ENCODE data around the gene CFAP20DC.
"Not testable (repeated sequence)": the region's sequence is repeated elsewhere in the genome, so short reads cannot be mapped to it uniquely, and the experiment has no call there.

The CFAP20DC gene

DNA sequence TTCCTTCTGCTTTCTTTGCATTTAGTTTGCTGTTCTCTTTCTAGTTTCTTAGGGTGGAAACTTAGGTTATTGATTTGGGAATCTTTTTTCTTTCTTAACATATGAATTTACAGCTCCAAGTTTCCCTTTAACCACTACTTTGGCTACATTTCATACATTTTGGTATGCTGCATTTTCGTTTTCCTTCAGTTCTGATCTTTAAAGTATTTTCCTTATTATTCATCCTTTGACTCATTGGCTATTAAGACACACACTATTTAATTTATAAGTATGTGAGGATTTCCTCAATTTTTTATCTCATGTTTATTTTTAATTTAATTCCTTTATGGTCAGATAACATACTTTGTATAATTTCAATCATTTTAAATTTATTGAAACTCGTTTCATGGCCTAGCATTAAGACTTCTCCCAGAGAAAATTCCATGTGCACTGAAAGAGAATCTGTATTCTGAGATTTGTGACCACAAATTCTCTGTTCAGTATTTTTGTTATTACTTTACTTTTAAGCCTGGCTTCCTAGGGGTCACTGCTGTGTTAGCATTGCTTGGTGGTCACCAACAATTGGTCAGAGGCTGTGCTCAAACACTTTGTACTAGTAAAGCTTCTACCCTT lies 87.7 kb downstream of the CFAP20DC start:
- no peak for DNase-seq

DNA sequence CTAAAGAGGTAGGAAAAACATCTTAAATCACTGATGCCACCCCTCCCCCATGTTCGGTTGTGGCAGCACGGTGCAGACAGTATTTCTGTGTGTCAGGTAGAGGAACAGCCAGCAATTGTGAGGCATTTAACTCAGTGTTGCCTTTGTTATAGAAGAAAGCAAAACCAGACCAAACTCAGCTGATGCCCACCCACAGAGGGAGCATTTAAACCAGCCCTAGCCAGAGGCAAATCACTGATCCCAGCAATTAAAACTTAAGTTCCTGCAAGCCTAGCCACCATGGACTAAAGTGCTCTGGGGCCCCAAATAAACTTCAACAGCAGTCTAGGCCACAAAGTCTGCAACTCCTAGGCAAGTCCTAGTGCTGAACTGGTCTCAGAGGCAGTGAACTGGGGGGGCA lies 94.5 kb downstream of the CFAP20DC start:
- DNase-seq: no peak

- no peak for DNase-seq
These were observed 96.5 kb downstream of the CFAP20DC start for GRCh38 chr3:58953288-58953687.

DNA sequence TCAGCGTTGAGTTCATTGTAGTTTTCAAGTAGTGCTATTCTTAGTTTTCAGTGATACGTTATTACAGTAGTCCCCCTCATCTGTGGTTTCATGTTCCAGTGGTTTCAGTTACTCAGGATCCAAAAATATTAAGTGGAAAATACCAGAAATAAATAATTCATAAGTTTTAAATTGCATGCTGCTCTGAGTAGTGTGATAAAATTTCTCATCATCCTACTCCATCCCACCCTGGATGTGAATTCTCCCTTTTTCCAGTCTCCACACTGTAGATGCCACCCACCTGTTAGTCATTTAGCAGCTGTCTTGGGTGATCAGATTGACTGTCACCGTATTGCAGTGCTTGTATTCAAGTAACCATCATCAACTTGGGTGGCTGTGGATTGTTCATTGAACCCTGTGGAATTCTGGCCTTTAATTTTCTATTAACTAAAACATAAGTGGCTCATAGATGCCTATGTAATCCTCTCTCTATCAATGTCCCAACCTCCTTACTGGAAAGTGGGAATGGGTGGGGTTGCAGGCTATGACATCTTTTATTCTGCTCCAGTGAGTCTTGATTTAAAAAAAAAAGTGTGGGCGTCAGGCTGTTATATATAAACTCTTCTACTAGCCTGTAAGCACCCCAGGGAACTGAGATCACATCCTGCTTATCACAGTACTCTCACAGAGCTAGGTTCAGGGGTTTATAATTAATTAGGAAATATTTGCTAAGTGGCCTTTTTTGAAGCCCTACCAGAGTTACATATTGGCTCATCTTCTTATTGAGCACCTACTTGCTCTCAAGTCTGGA lies 97.5 kb downstream of the CFAP20DC start:
- DNase-seq: no peak

DNA sequence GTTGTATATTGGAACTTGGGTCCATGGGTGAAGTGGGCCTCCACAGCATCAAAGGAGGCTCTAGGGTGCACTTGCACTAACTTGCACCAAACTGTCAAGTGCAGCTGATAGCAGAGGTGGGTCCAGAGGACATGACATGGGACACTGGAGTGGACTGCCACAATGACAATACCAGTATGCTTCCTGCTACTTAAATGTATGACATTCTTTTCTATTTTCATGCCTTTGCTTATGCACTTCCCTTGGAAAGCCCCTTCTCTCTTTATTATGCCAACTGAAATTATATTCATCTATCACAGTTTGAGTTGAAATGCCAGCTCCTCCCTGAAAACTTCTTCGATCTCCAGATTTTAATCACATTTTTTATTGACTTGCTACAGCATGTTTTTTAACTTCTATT lies 101.8 kb downstream of the CFAP20DC start:
- DNase-seq: no peak

- DNase-seq: no peak
These were observed 103.0 kb downstream of the CFAP20DC start for GRCh38 chr3:58946875-58947274.

DNA sequence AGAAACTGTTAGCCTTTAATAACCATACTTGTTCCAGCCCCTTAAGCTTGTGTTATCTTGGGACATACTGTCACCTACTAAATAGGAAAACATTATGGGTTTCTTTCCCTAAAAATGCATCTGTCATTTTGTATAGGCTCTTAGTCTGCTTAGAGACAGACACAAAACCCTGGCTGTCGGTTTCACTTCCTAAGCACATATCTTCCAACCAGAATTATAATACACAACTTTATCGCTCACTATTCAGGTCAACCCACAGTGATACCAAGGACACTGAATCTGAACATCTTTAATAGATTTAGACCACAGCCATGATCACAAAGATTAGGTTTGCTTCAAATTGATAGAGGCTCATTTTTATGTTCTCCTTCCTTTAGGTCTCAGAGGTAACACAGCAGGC lies 111.8 kb downstream of the CFAP20DC start:
- DNase-seq: no peak

- no peak for DNase-seq
These were observed 125.2 kb downstream of the CFAP20DC start for GRCh38 chr3:58924578-58924977.

- DNase-seq: no peak
These were observed 149.4 kb downstream of the CFAP20DC start for GRCh38 chr3:58900386-58900785.

- no peak for DNase-seq
These were observed 149.9 kb downstream of the CFAP20DC start for GRCh38 chr3:58899953-58900298.

DNA sequence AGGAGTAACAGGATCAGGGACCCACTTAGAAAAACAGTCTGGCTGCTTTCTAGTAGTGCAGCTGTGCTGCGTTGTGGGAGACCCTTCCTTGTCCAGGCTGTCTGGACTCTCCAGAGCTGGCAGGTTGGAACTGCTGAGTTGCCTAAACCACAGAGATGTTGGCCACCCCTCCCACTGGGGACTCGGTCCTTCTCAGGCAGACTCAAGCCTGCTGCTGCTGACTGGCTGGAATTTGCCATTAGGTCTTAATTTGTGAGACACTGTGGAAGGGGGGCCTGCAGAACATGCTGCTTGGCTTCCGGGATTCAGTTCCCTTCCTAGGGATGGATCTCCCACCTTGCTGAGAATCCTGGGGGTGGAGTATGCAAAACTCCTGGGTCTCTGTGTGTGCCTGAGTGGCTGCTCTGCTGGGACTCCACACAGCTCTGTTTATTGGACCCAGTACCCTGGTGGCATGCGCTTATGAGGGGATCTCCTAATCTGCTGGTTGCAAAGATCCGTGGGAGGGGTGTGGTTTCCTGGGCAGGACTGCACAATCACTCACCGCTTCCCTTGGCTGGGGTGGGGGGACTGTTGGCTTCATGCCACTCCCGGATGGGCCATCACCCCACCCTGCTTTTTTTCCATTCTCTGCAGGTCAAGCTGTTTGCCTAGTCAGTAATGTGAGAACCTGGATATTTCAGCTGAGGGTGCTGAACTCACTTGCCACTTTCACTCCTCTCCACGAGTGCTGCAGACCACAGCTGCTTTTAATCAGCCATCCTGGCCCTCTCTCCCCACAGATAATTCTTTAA lies 150.5 kb downstream of the CFAP20DC start:
- peak; percentile 3 for DNase-seq

- no peak for DNase-seq
These were observed 151.3 kb downstream of the CFAP20DC start for GRCh38 chr3:58898513-58898912.

GRCh38 chr3:58897646-58898045 lies 152.2 kb downstream of the CFAP20DC start:
- no peak for DNase-seq

- not testable (repeated sequence) for DNase-seq
These were observed 154.1 kb downstream of the CFAP20DC start for GRCh38 chr3:58895678-58896077.

DNA sequence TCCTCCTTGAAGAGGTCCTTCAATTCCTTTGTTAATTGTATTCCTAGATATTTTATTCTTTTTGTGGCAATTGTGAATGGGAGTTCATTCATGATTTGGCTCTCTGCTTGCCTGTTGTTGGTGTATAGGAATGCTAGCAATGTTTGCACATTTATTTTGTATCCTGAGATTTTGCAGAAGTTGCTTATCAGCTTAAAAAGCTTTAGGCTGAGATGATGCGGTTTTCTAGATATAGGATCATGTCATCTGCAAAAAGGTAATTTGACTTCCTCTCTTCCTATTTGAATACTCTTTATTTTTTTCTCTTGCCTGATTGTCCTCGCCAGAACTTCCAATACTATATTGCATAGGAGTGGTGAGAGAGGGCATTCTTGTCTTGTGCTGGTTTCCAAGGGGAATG lies 157.3 kb downstream of the CFAP20DC start:
- not testable (repeated sequence) for DNase-seq

GRCh38 chr3:58888087-58888486 lies 161.7 kb downstream of the CFAP20DC start:
- DNase-seq: no peak

- no peak for DNase-seq
These were observed 165.4 kb downstream of the CFAP20DC start for GRCh38 chr3:58884453-58884852.

- DNase-seq: no peak
These were observed 169.6 kb downstream of the CFAP20DC start for GRCh38 chr3:58880182-58880581.

- no peak for DNase-seq
These were observed 175.0 kb downstream of the CFAP20DC start for GRCh38 chr3:58874795-58875194.

GRCh38 chr3:58874248-58874741 lies 175.5 kb downstream of the CFAP20DC start:
- no peak for DNase-seq

GRCh38 chr3:58868097-58868779 lies 181.6 kb downstream of the CFAP20DC start:
- DNase-seq: no peak

DNA sequence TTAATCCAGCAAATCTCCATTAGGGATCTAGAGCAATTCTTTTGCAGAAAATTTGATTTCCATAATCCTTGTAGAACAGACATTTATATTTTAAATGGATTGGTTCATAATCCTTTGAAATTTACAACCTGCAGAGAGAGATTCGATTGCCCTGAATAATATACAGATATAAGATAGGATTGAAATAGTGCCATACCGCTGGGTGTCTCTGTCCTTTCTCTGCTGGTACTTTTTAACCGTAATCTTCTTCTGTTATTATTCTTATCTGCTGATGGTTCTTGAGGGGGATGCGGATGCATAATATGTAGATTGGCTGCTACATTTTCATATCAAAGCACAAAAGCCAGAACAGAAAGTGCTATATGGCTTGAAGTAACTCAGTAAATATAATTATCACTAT lies 182.2 kb downstream of the CFAP20DC start:
- no peak for DNase-seq

- no peak for DNase-seq
These were observed 183.7 kb downstream of the CFAP20DC start for GRCh38 chr3:58866079-58866478.

Measured in activated effector memory CD4-positive, alpha-beta T cell treated with Interleukin-2 at 50 U/mL for 16 hours (primary cell).